ENCODE results near the gene HSPBP1.

Gene HSPBP1

GRCh38 chr19:55245236-55245904 is 34.5 kb downstream of the HSPBP1 start:
- no peak for DNase-seq (ENCODE audit: low read depth)
- no peak for TF ChIP-seq CTCF (IDR thresholded peaks at IDR 0.05; ENCODE audit: low read length, missing control alignments)
- no peak overlapping the region for H3K4me3 ChIP-seq (replicated peaks; ENCODE audit: low read depth, low read length)

GRCh38 chr19:55244004-55244680 is 35.8 kb downstream of the HSPBP1 start:
- DNase-seq (ENCODE audit: low read depth), result no peak
- no peak for TF ChIP-seq CTCF (IDR thresholded peaks at IDR 0.05; ENCODE audit: low read length, missing control alignments)
- no peak overlapping the region for H3K4me3 ChIP-seq (replicated peaks; ENCODE audit: low read depth, low read length)

GRCh38 chr19:55242517-55242916 is 37.4 kb downstream of the HSPBP1 start:
- no peak overlapping the region for H3K4me3 ChIP-seq (replicated peaks; ENCODE audit: low read depth, low read length)
- DNase-seq (ENCODE audit: low read depth), result no peak
- TF ChIP-seq CTCF (IDR thresholded peaks at IDR 0.05; ENCODE audit: low read length, missing control alignments), result no peak

GRCh38 chr19:55241935-55242464 is 37.9 kb downstream of the HSPBP1 start:
- no peak for TF ChIP-seq CTCF (IDR thresholded peaks at IDR 0.05; ENCODE audit: low read length, missing control alignments)
- no peak overlapping the region for H3K4me3 ChIP-seq (replicated peaks; ENCODE audit: low read depth, low read length)
- DNase-seq (ENCODE audit: low read depth), result no peak

GRCh38 chr19:55241143-55241934 is 38.6 kb downstream of the HSPBP1 start:
- TF ChIP-seq CTCF (IDR thresholded peaks at IDR 0.05; ENCODE audit: low read length, missing control alignments), result no peak
- DNase-seq (ENCODE audit: low read depth), result no peak
- H3K4me3 ChIP-seq (replicated peaks; ENCODE audit: low read depth, low read length), result no peak overlapping the region

- no peak for DNase-seq (ENCODE audit: low read depth)
- no peak for TF ChIP-seq CTCF (IDR thresholded peaks at IDR 0.05; ENCODE audit: low read length, missing control alignments)
- no peak overlapping the region for H3K4me3 ChIP-seq (replicated peaks; ENCODE audit: low read depth, low read length)
These were observed 39.2 kb downstream of the HSPBP1 start for GRCh38 chr19:55240713-55241020.

Measured in fibroblast of pulmonary artery (primary cell).